ENCODE data around the gene IGF1R.

The IGF1R gene

GRCh38 chr15:98711810-98712209 is 63.5 kb downstream of the IGF1R start:
- no peak overlapping the region for H3K9ac ChIP-seq (ENCODE audit: low read depth, low read length)

GRCh38 chr15:98712845-98713584 is 64.7 kb downstream of the IGF1R start:
- H3K36me3 ChIP-seq (ENCODE audit: control insufficient read depth, insufficient read depth, low read length) = peaks cover 10% of the 10 kb centered on the region
- H3K4me3 ChIP-seq (ENCODE audit: low read depth, low read length) = no peak overlapping the region
- H3K27ac ChIP-seq (ENCODE audit: low read depth, low read length) = peak overlapping the region; percentile 69
- H3K27me3 ChIP-seq (ENCODE audit: control insufficient read depth, insufficient read depth, low read length) = no peaks in the 10 kb centered on the region
- no peaks in the 10 kb centered on the region for H3K9me3 ChIP-seq (ENCODE audit: control insufficient read depth, insufficient read depth, low read length)
- no peak overlapping the region for H3K9ac ChIP-seq (ENCODE audit: low read depth, low read length)
- peaks cover 67% of the 10 kb centered on the region for H3K4me1 ChIP-seq (ENCODE audit: control insufficient read depth, insufficient read depth, low read length)

More at GRCh38 chr15:98711810-98712209, 63.5 kb downstream of the IGF1R start:
- no peaks in the 10 kb centered on the region for H3K27me3 ChIP-seq (ENCODE audit: control insufficient read depth, insufficient read depth, low read length)
- H3K4me1 ChIP-seq (ENCODE audit: control insufficient read depth, insufficient read depth, low read length) = peaks cover 65% of the 10 kb centered on the region
- no peaks in the 10 kb centered on the region for H3K9me3 ChIP-seq (ENCODE audit: control insufficient read depth, insufficient read depth, low read length)
- H3K27ac ChIP-seq (ENCODE audit: low read depth, low read length) = no peak overlapping the region
- H3K4me3 ChIP-seq (ENCODE audit: low read depth, low read length) = no peak overlapping the region
- peaks cover 17% of the 10 kb centered on the region for H3K36me3 ChIP-seq (ENCODE audit: control insufficient read depth, insufficient read depth, low read length)

- H3K36me3 ChIP-seq (ENCODE audit: control insufficient read depth, insufficient read depth, low read length) = peaks cover 6% of the 10 kb centered on the region
- H3K4me3 ChIP-seq (ENCODE audit: low read depth, low read length) = no peak overlapping the region
- H3K4me1 ChIP-seq (ENCODE audit: control insufficient read depth, insufficient read depth, low read length) = peaks cover 67% of the 10 kb centered on the region
- no peak overlapping the region for H3K9ac ChIP-seq (ENCODE audit: low read depth, low read length)
- H3K27ac ChIP-seq (ENCODE audit: low read depth, low read length) = peak overlapping the region; percentile 69
- no peaks in the 10 kb centered on the region for H3K9me3 ChIP-seq (ENCODE audit: control insufficient read depth, insufficient read depth, low read length)
- no peaks in the 10 kb centered on the region for H3K27me3 ChIP-seq (ENCODE audit: control insufficient read depth, insufficient read depth, low read length)
Observed at GRCh38 chr15:98713585-98714001, 65.3 kb downstream of the IGF1R start.

GRCh38 chr15:98714922-98715321 is 66.6 kb downstream of the IGF1R start:
- Histone ChIP-seq H3K9ac (ENCODE audit: low read depth, low read length) (no peak overlapping the region), H3K27ac (ENCODE audit: low read depth, low read length) (no peak overlapping the region), H3K4me3 (ENCODE audit: low read depth, low read length) (no peak overlapping the region), H3K4me1 (ENCODE audit: control insufficient read depth, insufficient read depth, low read length) (peaks cover 69% of the 10 kb centered on the region), H3K36me3 (ENCODE audit: control insufficient read depth, insufficient read depth, low read length) (peaks cover 6% of the 10 kb centered on the region), H3K9me3 (ENCODE audit: control insufficient read depth, insufficient read depth, low read length) (no peaks in the 10 kb centered on the region), H3K27me3 (ENCODE audit: control insufficient read depth, insufficient read depth, low read length) (no peaks in the 10 kb centered on the region)

- peaks cover 71% of the 10 kb centered on the region for H3K4me1 ChIP-seq (ENCODE audit: control insufficient read depth, insufficient read depth, low read length)
- H3K36me3 ChIP-seq (ENCODE audit: control insufficient read depth, insufficient read depth, low read length) = peaks cover 6% of the 10 kb centered on the region
- H3K9me3 ChIP-seq (ENCODE audit: control insufficient read depth, insufficient read depth, low read length) = no peaks in the 10 kb centered on the region
- H3K4me3 ChIP-seq (ENCODE audit: low read depth, low read length) = no peak overlapping the region
- no peaks in the 10 kb centered on the region for H3K27me3 ChIP-seq (ENCODE audit: control insufficient read depth, insufficient read depth, low read length)
- no peak overlapping the region for H3K9ac ChIP-seq (ENCODE audit: low read depth, low read length)
- no peak overlapping the region for H3K27ac ChIP-seq (ENCODE audit: low read depth, low read length)
Observed at GRCh38 chr15:98715401-98715800, 67.1 kb downstream of the IGF1R start.

- Histone ChIP-seq H3K27me3 (ENCODE audit: control insufficient read depth, insufficient read depth, low read length) (no peaks in the 10 kb centered on the region), H3K9me3 (ENCODE audit: control insufficient read depth, insufficient read depth, low read length) (no peaks in the 10 kb centered on the region), H3K9ac (ENCODE audit: low read depth, low read length) (no peak overlapping the region), H3K36me3 (ENCODE audit: control insufficient read depth, insufficient read depth, low read length) (peaks cover 6% of the 10 kb centered on the region), H3K4me1 (ENCODE audit: control insufficient read depth, insufficient read depth, low read length) (peaks cover 77% of the 10 kb centered on the region), H3K4me3 (ENCODE audit: low read depth, low read length) (no peak overlapping the region), H3K27ac (ENCODE audit: low read depth, low read length) (no peak overlapping the region)
Observed at GRCh38 chr15:98715890-98716443, 67.6 kb downstream of the IGF1R start.

- Histone ChIP-seq H3K27ac (ENCODE audit: low read depth, low read length) (no peak overlapping the region), H3K4me3 (ENCODE audit: low read depth, low read length) (no peak overlapping the region), H3K36me3 (ENCODE audit: control insufficient read depth, insufficient read depth, low read length) (no peaks in the 10 kb centered on the region), H3K9me3 (ENCODE audit: control insufficient read depth, insufficient read depth, low read length) (no peaks in the 10 kb centered on the region), H3K27me3 (ENCODE audit: control insufficient read depth, insufficient read depth, low read length) (no peaks in the 10 kb centered on the region), H3K9ac (ENCODE audit: low read depth, low read length) (no peak overlapping the region), H3K4me1 (ENCODE audit: control insufficient read depth, insufficient read depth, low read length) (peaks cover 79% of the 10 kb centered on the region)
Observed at GRCh38 chr15:98717371-98717770, 69.0 kb downstream of the IGF1R start.

GRCh38 chr15:98717942-98718341 is 69.6 kb downstream of the IGF1R start:
- Histone ChIP-seq H3K36me3 (ENCODE audit: control insufficient read depth, insufficient read depth, low read length) (no peaks in the 10 kb centered on the region), H3K4me3 (ENCODE audit: low read depth, low read length) (no peak overlapping the region), H3K27me3 (ENCODE audit: control insufficient read depth, insufficient read depth, low read length) (no peaks in the 10 kb centered on the region), H3K9ac (ENCODE audit: low read depth, low read length) (no peak overlapping the region), H3K27ac (ENCODE audit: low read depth, low read length) (no peak overlapping the region), H3K4me1 (ENCODE audit: control insufficient read depth, insufficient read depth, low read length) (peaks cover 82% of the 10 kb centered on the region), H3K9me3 (ENCODE audit: control insufficient read depth, insufficient read depth, low read length) (no peaks in the 10 kb centered on the region)

- Histone ChIP-seq H3K27me3 (ENCODE audit: control insufficient read depth, insufficient read depth, low read length) (no peaks in the 10 kb centered on the region), H3K9ac (ENCODE audit: low read depth, low read length) (no peak overlapping the region), H3K4me3 (ENCODE audit: low read depth, low read length) (peak overlapping the region; percentile 8; the same call in 1 of the 2 replicates), H3K4me1 (ENCODE audit: control insufficient read depth, insufficient read depth, low read length) (peaks cover 82% of the 10 kb centered on the region), H3K27ac (ENCODE audit: low read depth, low read length) (no peak overlapping the region), H3K9me3 (ENCODE audit: control insufficient read depth, insufficient read depth, low read length) (no peaks in the 10 kb centered on the region), H3K36me3 (ENCODE audit: control insufficient read depth, insufficient read depth, low read length) (no peaks in the 10 kb centered on the region)
Observed at GRCh38 chr15:98718426-98719136, 70.2 kb downstream of the IGF1R start.

GRCh38 chr15:98719137-98719740 is 70.9 kb downstream of the IGF1R start:
- Histone ChIP-seq H3K9me3 (ENCODE audit: control insufficient read depth, insufficient read depth, low read length) (no peaks in the 10 kb centered on the region), H3K4me3 (ENCODE audit: low read depth, low read length) (peak overlapping the region; percentile 8; the same call in 1 of the 2 replicates), H3K36me3 (ENCODE audit: control insufficient read depth, insufficient read depth, low read length) (no peaks in the 10 kb centered on the region), H3K9ac (ENCODE audit: low read depth, low read length) (no peak overlapping the region), H3K27ac (ENCODE audit: low read depth, low read length) (peak overlapping the region; percentile 14), H3K27me3 (ENCODE audit: control insufficient read depth, insufficient read depth, low read length) (no peaks in the 10 kb centered on the region), H3K4me1 (ENCODE audit: control insufficient read depth, insufficient read depth, low read length) (peaks cover 75% of the 10 kb centered on the region)
